Mucosa of descending colon (tissue), 3 donors: ENCODE results near the gene FRRS1. TPM values are rescaled to one million over a fixed set of nuclear protein-coding genes. Genes with fewer than 3 reads are reported as not detected.

ENCODE experiments used
- ATAC-seq: fragments of 200-7000 bp; cut with Tn5 transposase; one replicate; pipeline ENCODE4 v1.9.1; 2020; ENCODE audit warnings: mild to moderate bottlenecking, moderate library complexity
- DNase-seq, 3 donors: peaks; one replicate each; pipeline ENCODE4 v3.0.0-alpha.2; 2020
- H3K36me3 ChIP-seq: fragments of 200-600 bp; one replicate; pipeline ENCODE4 v1.8.0; 2021; ENCODE audit warnings: low read depth, mild to moderate bottlenecking
- H3K4me1 ChIP-seq: fragments of 200-600 bp; one replicate; pipeline ENCODE4 v1.8.0; 2021; ENCODE audit warnings: low read depth, mild to moderate bottlenecking
- H3K4me3 ChIP-seq: fragments of 200-600 bp; one replicate; pipeline ENCODE4 v1.8.0; 2021; ENCODE audit warnings: mild to moderate bottlenecking
- H3K9me3 ChIP-seq: fragments of 200-600 bp; one replicate; pipeline ENCODE4 v1.8.0; 2021; ENCODE audit warnings: mild to moderate bottlenecking
- CTCF ChIP-seq: fragments of 200-600 bp; IDR thresholded peaks from one replicate; pipeline ENCODE4 v1.8.0; 2022; ENCODE audit warnings: antibody characterized with exemption, mild to moderate bottlenecking
- intact Hi-C, 2 donors: fragments of 100-400 bp; cut with DNase I in 1 of 2; cut with micrococcal nuclease in 1 of 2; formaldehyde crosslinking; loops; one replicate each; pipeline versions ENCODE4 v1.11.0 to v1.11.1; 2022; cut with DNase I, micrococcal nuclease
- total RNA-seq, 3 donors: library from RNA; stranded (reverse); fragmentation: NEBNext Ultra II Directional in 2 of 3; extraction: Animal tissue kit (Norgen Biotek cat#: 25700) in 2 of 3; gene quantifications; one replicate each; pipeline versions ENCODE4 v1.2.1 to v1.2.4, GENCODE V29; 2021 to 2023
- donor health status: DM: no; HTN: no; CAD: no; lungs with moderate emphysema.
- donor health status: DM: no; HTN: no; CAD: no.
- donor health status: DM: no; HTN: yes; CAD: no.

The FRRS1 gene
- total RNA-seq, 3 donors from 2014 or later = 8.4 to 38.0 (median 17.6) TPM

- intact Hi-C loops = no loop called here
- no peaks in the 10 kb centered on the region for H3K4me1 ChIP-seq
- no peaks in the 10 kb centered on the region for H3K36me3 ChIP-seq
- DNase-seq (no peak), ATAC-seq (no peak)
- TF ChIP-seq CTCF = no peak
- H3K9me3 ChIP-seq = no peaks in the 10 kb centered on the region
- no peak overlapping the region for H3K4me3 ChIP-seq
Measured at GRCh38 chr1:99713006-99713405, 53.4 kb downstream of the FRRS1 start.

- H3K4me3 ChIP-seq = no peak overlapping the region
- intact Hi-C loops = no loop called here
- no peak for DNase-seq
- no peak for TF ChIP-seq CTCF
- H3K9me3 ChIP-seq = no peaks in the 10 kb centered on the region
- no peaks in the 10 kb centered on the region for H3K36me3 ChIP-seq
- no peak for ATAC-seq
- no peaks in the 10 kb centered on the region for H3K4me1 ChIP-seq
Measured at GRCh38 chr1:99710994-99711393, 55.4 kb downstream of the FRRS1 start.

GRCh38 chr1:99707535-99708142 lies 58.8 kb downstream of the FRRS1 start:
- DNase-seq (peak in 2 of 3 donors; percentile 49 to 86), ATAC-seq (peak; percentile 89)
- Histone ChIP-seq H3K36me3 (no peaks in the 10 kb centered on the region), H3K4me3 (no peak overlapping the region), H3K4me1 (no peaks in the 10 kb centered on the region), H3K9me3 (no peaks in the 10 kb centered on the region)
- no peak for TF ChIP-seq CTCF
- intact Hi-C loops = no loop called here

GRCh38 chr1:99705385-99705784 lies 61.0 kb downstream of the FRRS1 start:
- H3K36me3 ChIP-seq = no peaks in the 10 kb centered on the region
- no peak for TF ChIP-seq CTCF
- H3K4me1 ChIP-seq = no peaks in the 10 kb centered on the region
- no peak for ATAC-seq
- intact Hi-C loops = no loop called here
- H3K9me3 ChIP-seq = no peaks in the 10 kb centered on the region
- DNase-seq = no peak
- no peak overlapping the region for H3K4me3 ChIP-seq

- ATAC-seq (peak; percentile 43), DNase-seq (peak in 1 of 3 donors; percentile 22)
- Histone ChIP-seq H3K36me3 (no peaks in the 10 kb centered on the region), H3K4me3 (no peak overlapping the region), H3K9me3 (no peaks in the 10 kb centered on the region), H3K4me1 (no peaks in the 10 kb centered on the region)
- no peak for TF ChIP-seq CTCF
- intact Hi-C loops = no loop called here
Measured at GRCh38 chr1:99704356-99704816, 62.0 kb downstream of the FRRS1 start.

- Histone ChIP-seq H3K4me3 (no peak overlapping the region), H3K4me1 (no peaks in the 10 kb centered on the region), H3K9me3 (no peaks in the 10 kb centered on the region), H3K36me3 (no peaks in the 10 kb centered on the region)
- intact Hi-C loops = no loop called here
- DNase-seq = no peak
- no peak for ATAC-seq
- TF ChIP-seq CTCF = no peak
Measured at GRCh38 chr1:99702221-99702620, 64.2 kb downstream of the FRRS1 start.
